GM18909 (cell line): ENCODE data around the gene NF1.
A peak's percentile ranks its signal among the peaks of the same experiment; 100 is the strongest.
"Not testable (repeated sequence)": the region's sequence is repeated elsewhere in the genome, so short reads cannot be mapped to it uniquely, and the experiment has no call there.

ENCODE experiments used
- ATAC-seq: cut with Tn5 transposase; IDR thresholded peaks from one replicate; pipeline ENCODE4 v1.9.1; 2021; ENCODE audit warnings: mild to moderate bottlenecking; ENCODE audit not compliant: unreplicated experiment, poor library complexity

Gene NF1

DNA sequence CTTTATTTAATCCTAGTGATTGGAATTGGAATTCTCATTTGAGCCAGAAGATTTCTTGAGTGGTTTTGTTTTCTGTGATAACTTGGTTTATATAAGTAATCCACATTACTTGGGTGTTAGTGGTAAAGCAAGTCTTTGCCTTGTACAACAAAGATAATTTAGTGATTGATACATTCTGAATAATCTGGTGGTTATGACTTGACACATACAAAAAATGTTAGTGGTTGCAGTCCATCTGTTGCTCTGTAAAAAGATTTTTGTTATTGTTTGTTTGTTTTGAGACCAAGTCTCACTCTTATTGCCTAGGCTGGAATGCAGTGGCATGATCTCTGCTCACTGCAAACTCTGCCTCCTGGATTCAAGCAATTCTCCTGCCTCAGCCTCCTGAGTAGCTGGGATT, 189.1 kb downstream of the NF1 start:
- ATAC-seq = no peak

DNA sequence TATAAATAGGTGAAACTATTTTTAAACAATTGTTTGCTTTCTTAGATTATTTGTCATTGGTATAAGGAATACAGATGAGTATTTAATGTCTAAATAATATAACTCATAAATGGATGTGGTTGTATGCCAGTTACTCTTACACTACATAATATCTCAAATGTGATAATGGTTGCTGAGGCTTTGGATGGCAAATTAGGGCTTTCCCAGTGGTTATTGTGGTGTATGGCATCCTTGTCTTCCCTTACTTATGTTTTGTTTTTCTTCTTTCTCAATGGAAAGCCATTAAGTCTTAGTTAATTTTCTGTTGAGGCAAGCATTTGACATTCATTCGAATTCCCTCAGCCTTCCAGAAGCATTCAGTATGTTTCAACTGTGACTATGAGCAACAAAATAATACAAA, 191.8 kb downstream of the NF1 start:
- ATAC-seq = no peak

DNA sequence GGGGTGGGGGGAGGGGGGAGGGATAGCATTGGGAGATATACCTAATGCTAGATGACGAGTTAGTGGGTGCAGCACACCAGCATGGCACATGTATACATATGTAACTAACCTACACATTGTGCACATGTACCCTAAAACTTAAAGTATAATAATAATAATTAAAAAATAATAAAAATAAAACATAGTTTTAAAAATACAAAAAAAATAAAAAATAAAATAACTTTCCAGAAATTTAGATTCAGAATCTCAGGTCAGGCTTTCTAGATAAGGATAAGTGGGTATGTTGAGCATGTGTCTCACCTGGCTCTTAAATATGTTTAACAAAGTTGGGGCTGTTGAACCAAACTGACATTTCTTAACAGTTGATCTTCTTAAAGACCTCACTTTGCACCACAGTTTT, 193.2 kb downstream of the NF1 start:
- ATAC-seq = not testable (repeated sequence)

DNA sequence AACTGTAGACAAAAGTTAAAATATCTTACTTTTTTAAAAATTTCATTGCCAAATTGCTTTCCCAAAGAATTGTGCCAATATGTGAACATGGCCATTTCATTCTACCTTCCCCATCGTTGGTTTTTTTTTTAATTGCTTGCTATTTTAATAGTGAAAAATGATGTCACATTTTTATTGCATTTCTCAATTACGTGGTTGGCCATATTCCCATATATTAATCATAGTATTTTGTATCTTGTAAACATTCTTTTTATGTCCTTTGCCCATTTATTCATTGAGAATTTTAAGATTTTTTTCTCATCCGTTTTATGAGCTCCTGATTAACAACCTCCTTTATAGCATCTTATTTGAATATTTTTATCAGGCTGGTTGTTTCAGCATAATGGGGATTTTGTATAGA, 195.0 kb downstream of the NF1 start:
- no peak for ATAC-seq

DNA sequence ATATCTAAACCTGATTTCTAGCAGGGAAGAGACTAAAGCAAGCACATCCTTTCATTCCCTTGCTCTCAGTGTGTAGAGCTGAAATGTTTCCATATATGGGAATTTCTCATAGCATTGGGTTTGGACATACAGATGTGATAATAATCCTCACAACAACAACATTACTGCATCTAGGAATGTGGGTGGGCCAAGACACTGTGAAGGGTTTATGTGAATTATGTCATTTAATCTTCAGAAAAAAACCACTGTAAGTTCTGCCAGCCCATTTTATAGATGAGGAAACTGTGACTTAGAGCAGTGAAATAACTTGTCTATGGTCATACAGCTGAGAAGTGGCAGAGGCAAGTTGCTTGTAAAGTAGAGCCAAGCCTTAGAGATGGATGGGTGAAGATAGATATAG, 197.0 kb downstream of the NF1 start:
- ATAC-seq = no peak

DNA sequence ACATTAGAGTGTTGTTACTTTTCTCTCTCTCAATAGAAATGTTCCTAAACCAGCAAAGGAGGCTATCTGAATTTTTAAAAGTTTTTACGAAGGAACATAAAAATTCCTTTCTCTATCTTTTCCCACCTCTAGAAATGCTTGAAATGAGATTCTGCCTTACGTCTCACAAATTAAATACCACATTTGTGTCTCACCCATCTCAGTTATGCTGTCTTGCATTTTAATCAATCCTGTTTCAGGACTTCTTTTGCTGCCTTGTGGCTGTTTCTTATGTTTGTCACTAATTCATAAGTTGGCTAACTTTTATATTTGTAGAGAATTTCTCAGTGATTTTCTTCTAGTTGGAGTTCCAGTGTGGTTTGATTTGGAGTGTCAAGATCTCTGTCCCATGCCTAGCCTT, 198.8 kb downstream of the NF1 start:
- ATAC-seq = no peak

DNA sequence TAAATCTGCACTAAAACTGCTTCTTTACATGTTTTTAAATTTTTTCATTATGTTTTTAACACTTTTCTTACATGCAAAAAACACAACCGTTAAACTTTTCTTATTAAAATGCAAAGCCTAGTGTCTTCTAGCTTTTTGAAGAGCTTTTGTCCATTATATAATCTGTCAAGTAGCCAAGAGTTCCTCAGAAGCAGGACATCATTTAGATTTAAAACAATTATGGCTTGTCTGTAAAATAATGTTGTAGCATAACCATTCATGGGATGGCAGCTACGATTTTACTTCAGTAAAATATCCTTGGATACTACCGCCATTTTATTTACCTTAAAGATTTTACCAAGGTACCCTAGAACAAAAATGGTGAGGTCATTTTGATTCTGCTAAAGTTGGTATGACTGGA, 199.5 kb downstream of the NF1 start:
- no peak for ATAC-seq

DNA sequence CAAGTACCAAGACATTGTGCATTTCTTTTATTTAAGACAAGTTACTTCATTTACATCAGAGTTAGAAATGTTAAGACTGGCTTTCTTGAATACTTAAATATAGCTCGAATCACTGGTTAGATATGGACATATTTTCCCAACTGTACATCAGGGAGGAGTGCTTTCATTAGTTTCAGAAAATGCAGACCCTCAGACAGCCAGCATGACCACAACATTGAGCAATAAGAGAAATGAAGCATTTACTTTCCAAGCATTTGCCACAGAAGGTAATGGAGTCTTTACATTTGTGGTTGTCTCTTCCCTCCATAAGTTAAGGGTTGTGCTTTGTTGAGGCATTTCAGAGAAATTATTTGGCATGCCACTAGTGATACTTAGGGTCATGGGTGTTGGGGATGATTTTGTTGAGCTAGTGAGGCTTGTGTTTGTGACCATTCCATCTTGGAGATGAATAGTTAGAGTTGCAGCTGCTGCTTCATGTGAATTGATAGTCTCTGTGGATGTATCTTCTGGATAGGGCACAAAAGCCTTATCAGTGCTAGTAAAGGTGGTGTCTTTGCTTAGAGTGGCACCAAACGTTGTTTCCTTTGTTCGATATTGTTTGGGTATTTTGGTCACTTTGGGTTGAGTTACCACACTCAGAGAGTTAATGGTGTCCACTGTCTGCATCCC, 200.2 kb downstream of the NF1 start:
- no peak for ATAC-seq

DNA sequence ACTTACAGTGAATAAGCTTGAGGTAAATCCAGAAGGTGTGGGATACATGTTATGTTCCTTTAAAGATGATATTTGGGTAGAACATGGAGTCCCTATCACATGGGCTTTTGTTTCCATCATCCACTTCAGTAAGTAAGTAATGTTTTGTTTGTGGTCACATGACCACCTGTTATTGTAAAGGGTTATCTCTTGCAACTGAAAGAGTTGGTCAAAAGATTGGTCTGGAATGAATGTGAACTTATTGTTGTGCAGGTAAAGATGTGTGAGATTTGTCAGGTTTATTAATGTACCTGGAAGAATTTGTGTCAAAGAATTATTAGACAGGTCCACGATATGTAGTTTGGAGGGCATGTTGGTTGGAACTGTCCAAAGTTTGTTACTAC, 200.7 kb downstream of the NF1 start:
- ATAC-seq = no peak

DNA sequence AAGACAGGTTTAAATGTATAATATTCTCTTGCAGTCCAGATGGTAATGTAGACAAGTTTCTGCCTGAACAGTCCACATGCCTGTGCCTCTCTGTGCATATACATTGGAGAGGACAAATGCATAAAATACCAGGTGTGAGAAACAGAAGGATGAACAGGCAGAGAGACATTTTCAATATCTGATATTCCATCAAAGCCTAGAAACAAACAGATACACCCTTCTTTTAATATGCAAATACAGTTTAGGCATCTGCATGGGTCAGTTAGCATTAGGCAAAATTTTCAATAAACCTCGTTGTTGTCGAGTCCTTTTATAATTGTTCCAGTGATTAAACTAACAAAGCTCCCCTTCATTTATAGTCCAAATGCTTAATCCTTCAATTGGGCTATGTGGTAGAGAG, 201.4 kb downstream of the NF1 start:
- ATAC-seq = no peak

DNA sequence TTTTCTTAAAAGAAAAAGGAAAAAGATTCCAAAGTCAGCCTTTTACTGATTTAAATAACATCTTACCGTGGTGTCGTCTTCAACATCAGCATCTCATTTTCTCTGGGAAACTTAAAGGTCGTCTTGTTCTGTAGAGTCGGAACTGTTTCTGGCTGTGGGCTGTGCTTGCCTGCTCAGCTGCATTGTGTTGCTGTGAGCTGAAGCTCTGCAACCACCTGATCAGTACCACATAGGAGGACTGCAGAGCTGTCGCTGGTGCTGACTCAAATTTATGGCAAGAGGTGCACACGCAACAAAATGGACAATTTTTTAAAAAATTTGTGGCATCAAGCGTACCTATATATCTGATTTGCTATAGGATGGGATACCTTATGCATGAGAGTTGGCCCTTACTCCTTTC, 202.3 kb downstream of the NF1 start, which contains the start of gene OMG:
Gene OMG, minus strand, starts transcription at position 150 of the 400 bp plus-strand sequence. CDS start 908 bp downstream, outside the sequence.
- ATAC-seq = no peak

DNA sequence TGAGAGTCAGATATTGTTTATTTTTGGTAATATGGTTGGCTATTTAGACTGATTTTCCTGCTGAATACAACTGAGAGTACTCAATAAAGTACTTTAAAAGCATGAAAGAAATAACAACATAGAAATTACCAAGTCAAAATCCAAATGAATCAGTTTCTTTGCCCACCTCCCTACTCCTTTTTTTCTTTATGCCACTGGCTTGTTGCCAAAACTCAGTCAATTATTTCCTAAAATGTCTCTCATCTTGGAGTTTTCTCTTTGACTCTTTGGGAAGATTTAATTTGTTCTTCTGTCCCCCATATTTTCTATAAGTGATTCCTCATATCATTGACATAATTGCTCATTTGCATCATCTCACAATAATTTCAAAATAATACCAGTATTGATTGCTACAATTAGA, 204.8 kb downstream of the NF1 start:
- ATAC-seq = no peak

DNA sequence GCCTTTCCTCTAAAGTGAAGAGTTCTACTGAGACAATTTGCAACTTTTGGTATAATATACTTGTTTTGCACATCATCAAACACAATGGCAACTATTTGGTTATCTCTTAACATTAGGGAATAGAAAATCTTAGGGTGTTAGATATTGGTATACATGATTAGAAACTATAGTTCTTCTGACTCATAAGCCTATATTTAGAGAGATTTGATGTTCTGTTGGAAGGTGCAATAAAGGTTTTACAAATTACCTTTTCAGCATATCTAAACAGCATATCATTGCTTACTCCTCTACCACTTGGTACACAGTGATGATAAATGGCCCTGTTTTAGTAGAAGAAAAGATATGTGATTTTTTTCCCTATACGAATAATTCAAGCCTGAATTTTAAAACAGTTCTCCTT, 212.9 kb downstream of the NF1 start:
- ATAC-seq = no peak

DNA sequence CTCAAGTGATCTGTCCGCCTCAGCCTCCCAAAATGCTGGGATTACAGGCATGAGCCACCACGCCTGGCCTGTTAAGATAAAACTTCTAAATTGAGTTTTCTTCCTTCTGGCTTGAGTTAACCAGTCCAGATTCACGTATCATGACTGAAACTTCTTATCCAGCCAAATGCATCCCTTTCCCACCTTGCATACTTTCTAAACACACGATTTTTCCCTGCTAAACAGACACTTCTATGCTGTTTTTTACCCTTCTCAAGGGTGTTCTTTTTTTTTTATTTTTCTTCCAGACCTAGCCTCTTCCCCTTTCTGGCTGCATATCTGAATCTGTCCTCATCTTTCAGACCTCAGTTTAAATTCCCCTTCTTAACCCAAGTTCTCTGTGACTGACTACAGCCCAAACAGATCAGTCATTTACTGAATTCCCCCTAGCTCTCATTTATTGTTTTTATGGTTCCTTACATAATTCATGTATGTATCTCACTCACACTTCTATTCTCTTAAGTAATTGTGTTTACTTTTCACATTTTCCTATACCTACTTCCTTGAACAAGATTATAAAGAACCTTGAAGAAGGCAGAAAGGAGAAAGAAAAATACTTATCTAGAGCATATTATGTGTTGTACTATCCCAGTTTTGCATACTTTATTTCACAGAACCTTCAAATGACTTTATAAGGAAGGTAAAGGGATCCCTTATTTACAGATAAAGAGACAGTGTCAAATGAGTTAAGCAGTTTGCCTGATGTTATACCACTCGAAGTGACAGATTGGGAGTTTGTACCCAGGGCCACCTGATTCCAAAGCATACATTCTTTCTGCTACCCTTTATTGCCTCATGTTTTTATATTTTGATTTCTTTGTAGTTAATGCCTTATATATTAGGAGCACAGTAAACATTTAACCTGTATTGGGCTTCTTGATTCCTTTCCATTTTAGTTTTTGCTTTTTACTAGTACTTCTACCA, 213.9 kb downstream of the NF1 start:
- ATAC-seq = no peak

DNA sequence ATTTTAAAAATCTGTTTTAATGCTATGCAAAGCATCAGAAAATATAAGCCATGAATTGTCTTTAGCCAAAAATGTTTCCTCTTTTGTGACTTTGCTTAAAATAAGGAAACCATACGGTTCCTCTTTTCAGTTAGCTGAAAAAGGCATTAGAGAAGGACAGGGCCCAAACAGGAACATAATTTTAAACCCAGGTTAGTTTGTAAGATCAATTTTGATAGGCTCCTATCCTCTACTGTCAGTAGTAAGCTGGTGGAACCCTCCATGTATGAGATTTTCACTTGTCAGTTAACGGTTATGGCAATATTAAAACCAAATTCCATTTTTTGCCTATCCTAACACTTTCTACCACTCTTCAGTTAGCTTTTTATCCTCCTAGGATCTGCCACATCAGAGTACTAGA, 214.8 kb downstream of the NF1 start:
- peak; percentile 42 for ATAC-seq

DNA sequence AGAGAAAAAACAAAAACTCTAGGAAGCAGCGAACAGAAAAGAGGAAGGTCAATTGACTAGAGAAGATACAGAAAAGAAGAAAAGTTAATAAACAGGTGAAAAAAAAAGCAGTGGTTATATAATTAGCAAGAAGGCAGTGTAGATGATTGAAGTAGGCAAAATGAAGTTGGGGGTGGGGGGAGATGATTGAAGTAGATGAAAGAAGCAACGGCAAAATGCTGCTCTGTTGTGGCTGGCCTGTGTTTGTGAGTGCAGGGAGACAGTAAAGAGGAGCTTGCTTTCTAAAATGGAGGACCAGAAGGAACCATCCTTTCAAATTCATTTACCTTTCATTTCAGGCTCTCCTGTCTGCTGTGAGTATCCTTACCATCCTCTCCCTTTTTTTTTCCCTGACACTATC, 215.5 kb downstream of the NF1 start:
- ATAC-seq = no peak

DNA sequence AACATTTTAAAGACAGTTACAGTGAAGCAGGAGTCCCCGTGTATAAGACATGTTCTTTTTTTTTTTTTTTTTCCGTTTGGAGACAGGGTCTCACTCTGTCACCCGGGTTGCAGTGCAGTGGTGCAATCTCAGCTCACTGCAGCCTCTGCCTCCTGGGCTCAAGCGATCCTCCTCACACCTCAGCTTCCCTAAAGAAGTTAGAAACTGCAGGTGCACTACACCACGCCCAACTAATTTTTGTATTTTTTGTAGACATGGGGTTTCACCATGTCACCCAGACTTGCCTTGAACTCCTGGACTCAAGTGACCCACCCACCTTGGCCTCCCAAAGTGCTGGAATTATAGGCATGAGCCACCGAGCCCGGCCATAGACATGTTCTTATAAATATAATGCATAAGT, 216.1 kb downstream of the NF1 start:
- ATAC-seq = no peak

DNA sequence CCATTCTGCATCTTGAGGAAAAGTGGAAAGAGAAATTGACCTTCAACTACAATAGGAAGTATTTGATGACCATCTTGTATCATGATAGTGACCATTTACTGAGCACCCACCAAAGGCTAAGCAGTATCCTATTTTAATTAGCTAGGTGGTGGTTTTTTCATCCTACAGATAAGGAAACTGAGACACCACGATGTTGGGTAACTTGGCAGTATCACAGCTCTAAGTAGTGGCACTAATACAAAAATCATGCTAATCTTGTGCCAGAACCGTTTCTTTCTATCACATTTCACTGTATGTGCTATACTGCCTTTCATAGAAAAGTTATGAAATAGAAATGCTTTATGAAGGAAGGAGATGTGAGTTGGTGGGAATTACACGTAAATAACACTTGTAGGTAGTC, 216.7 kb downstream of the NF1 start:
- no peak for ATAC-seq

DNA sequence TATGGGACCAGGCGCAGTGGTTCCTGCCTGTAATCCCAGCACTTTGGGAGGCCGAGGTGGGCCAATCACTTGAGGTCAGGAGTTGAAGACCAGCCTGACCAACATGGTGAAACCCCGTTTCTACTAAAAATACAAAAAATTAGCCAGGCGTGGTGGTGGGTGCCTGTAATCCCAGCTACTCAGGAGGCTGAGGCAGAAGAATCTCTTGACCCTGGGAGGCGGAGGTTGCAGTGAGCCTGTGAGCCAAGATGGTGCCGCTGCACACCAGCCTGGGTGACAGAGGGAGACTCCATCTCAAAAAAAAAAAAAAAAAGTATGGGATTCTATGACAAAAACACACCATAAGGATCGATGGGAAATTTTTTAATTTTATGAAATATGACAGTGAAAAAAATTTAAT, 217.4 kb downstream of the NF1 start:
- not testable (repeated sequence) for ATAC-seq

DNA sequence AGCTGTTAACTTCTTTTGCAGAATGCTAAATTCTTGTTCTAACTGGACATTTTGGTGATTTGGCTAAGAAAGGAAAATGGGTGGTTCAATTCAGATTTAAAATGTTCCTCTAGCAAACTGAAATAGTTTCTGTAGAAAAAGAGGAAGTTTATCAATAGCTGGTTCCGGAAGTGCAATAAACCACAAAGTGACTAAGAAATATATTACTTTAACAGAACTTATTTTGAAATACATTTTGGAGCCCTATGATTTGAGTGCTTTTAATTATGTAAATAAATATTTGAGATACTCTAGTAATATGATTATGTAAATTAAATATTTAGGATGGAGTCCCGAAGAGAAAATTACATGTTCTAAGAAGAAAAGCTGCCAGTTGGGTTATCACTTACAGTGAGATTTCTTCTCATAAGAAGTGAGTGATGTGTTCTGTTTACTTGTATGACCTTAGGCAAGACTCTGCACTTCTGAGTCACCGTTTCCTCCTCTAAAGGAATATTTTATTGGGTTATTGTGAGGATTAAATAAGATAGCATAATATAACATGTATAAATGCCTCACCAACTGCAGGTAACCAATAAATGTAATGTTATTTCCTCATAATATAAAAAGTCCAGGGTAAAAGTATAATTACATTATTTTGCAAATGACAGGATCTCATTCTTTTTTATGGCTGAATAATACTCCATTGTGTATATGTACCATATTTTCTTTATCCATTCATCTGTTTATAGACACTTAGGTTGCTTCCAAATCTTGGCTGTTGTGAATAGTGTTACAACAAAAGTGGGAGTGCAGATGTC, 219.4 kb downstream of the NF1 start, which contains the start of gene EVI2B:
Gene EVI2B, minus strand, starts transcription at position 73 of the 800 bp plus-strand sequence. CDS start 8,445 bp downstream, outside the sequence.
- peak; percentile 39 for ATAC-seq

DNA sequence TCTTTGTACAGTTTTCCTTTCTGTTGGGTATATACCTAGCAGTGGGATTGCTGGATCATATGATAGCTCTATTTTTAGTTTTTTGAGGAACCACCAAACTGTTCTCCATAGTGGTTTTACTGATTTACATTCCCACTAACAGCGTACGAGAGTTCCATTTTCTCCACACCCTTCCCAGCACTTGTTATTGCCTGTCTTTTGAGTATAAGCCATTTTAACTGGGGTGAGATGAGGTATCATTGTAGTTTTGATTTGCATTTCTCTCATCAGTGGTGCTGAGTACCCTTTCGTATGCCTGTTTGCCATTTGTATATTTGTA, 220.0 kb downstream of the NF1 start:
- ATAC-seq = no peak
